GM10266 (cell line): Measurements from ENCODE around the gene SNED1.

Experiments used
- DNase-seq: peaks from one replicate; pipeline ENCODE4 v3.0.0; 2012; ENCODE audit errors: extremely low spot score
- TF ChIP-seq, protein P1 (sequence below): IDR thresholded peaks from 2 replicates; pipeline ENCODE4 v1.5.1; 2012; ENCODE audit warnings: mild to moderate bottlenecking, low read depth; ENCODE audit not compliant: control insufficient read depth, insufficient read depth; ENCODE audit errors: missing control alignments

SNED1 gene

DNA sequence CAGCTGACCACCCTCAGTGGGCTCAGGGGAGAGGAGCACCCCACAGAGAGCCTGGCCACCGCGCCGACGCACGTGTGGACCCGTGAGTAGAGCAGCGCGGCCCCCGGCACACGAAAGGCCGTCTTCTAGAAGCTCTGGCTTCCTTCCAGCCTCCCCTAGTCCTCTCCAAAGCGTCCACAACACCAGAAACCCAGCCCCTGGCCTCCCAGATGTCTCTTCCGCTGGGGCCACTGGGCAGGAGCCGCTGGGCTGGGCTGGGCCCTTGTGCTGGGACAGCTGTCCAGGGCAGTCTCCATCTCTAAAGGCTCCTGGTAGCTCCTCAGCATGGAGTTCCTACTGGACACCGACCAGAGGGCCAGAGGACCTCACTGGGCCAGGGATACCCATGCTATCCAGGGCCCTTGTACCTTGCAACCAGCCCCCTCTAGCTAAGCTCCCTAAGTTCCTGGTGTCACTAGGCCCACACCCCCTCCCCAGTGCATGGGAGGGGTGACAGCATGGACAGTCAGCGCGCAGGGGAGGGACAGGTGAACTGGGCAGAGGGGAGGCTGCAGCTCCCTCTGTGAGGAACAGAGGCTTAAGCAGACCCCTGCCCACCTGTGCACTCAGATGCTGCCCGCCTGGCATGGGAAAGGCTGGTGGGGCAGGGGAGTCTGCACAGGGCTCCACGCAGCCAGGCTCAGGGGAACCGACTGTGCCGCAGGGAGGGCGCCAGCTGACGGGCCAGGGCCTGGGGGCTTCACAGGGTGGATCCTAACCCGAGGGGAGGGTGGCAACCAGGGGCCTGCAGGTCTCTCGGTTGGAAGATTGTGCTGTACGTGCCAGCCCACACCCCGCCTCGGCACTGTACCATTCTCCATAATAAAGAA lies 70.8 kb downstream of the SNED1 start:
- TF ChIP-seq, protein P1, sequence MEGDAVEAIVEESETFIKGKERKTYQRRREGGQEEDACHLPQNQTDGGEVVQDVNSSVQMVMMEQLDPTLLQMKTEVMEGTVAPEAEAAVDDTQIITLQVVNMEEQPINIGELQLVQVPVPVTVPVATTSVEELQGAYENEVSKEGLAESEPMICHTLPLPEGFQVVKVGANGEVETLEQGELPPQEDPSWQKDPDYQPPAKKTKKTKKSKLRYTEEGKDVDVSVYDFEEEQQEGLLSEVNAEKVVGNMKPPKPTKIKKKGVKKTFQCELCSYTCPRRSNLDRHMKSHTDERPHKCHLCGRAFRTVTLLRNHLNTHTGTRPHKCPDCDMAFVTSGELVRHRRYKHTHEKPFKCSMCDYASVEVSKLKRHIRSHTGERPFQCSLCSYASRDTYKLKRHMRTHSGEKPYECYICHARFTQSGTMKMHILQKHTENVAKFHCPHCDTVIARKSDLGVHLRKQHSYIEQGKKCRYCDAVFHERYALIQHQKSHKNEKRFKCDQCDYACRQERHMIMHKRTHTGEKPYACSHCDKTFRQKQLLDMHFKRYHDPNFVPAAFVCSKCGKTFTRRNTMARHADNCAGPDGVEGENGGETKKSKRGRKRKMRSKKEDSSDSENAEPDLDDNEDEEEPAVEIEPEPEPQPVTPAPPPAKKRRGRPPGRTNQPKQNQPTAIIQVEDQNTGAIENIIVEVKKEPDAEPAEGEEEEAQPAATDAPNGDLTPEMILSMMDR = no peak
- no peak for DNase-seq

GRCh38 chr2:241069821-241070281 lies 71.4 kb downstream of the SNED1 start:
- no peak for DNase-seq
- TF ChIP-seq, protein P1 = no peak

GRCh38 chr2:241070361-241070760 lies 71.9 kb downstream of the SNED1 start:
- DNase-seq = no peak
- TF ChIP-seq, protein P1 = no peak

GRCh38 chr2:241070811-241071676 lies 72.6 kb downstream of the SNED1 start:
- TF ChIP-seq, protein P1 = no peak
- DNase-seq = no peak

GRCh38 chr2:241071677-241072111 lies 73.3 kb downstream of the SNED1 start:
- TF ChIP-seq, protein P1 = no peak
- DNase-seq = no peak

DNA sequence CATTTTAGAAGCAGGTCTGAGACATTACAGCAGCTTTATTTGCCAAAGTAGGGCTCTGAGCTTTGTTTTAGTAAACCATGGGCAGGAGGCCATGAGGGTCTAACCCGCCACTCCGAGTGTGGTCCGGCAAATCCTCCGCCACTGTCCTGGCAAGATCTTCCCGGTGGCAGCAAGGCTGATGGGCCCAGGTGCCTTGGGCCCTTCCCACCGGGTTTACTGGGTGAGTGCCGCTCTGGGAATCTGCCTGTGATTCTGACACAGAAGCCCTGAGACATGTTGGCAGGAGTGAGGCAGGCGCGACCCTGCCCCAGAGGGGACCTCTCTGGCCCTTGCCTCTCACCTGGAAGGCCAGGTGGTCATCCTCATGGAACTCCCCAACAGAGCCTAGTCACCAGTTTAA lies 73.7 kb downstream of the SNED1 start:
- TF ChIP-seq, protein P1 = no peak
- no peak for DNase-seq
